HEK293 (cell line): ENCODE results near the gene CD96.

ENCODE experiments used
- MEIS1 ChIP-seq: sonication (generic); formaldehyde crosslinking; IDR thresholded peaks from 2 replicates; pipeline ENCODE4 v1.8.1; 2022; ENCODE audit warnings: missing genetic modification reagents, mild to moderate bottlenecking, borderline replicate concordance
- SCRT2 ChIP-seq: fragments of 450-650 bp; formaldehyde crosslinking; IDR thresholded peaks from 2 replicates; pipeline ENCODE4 v1.5.1; 2016; ENCODE audit warnings: missing biosample characterization, missing genetic modification characterization
- YY1 ChIP-seq: fragments of 450-650 bp; formaldehyde crosslinking; IDR thresholded peaks from 2 replicates; pipeline ENCODE4 v1.5.1; 2018; ENCODE audit warnings: missing biosample characterization, missing genetic modification characterization
- ZNF140 ChIP-seq: fragments of 450-650 bp; formaldehyde crosslinking; IDR thresholded peaks from 2 replicates; pipeline ENCODE4 v1.5.1; 2016; ENCODE audit warnings: missing biosample characterization, missing genetic modification characterization
- ZNF324 ChIP-seq: fragments of 450-650 bp; formaldehyde crosslinking; IDR thresholded peaks from 2 replicates; pipeline ENCODE4 v1.5.1; 2016; ENCODE audit warnings: missing biosample characterization, missing genetic modification characterization
- ZNF423 ChIP-seq: fragments of 450-650 bp; formaldehyde crosslinking; IDR thresholded peaks from 2 replicates; pipeline ENCODE4 v1.5.1; 2016; ENCODE audit warnings: missing biosample characterization, missing genetic modification characterization
- ZNF610 ChIP-seq: fragments of 450-650 bp; formaldehyde crosslinking; IDR thresholded peaks from 2 replicates; pipeline ENCODE4 v1.5.1; 2016; ENCODE audit warnings: missing biosample characterization, missing genetic modification characterization, borderline replicate concordance
- ZNF621 ChIP-seq: fragments of 450-650 bp; formaldehyde crosslinking; IDR thresholded peaks from 2 replicates; pipeline ENCODE4 v1.5.1; 2017; ENCODE audit warnings: missing biosample characterization, missing genetic modification characterization
- TF ChIP-seq, protein P1 (sequence below): fragments of 450-650 bp; formaldehyde crosslinking; IDR thresholded peaks from 2 replicates; pipeline ENCODE4 v1.5.1; 2016; ENCODE audit warnings: missing biosample characterization, missing genetic modification characterization
- TF ChIP-seq, protein P2 (sequence below): fragments of 450-650 bp; formaldehyde crosslinking; optimal IDR thresholded peaks from 2 replicates; pipeline ENCODE3; 2016; ENCODE audit warnings: missing biosample characterization, mild to moderate bottlenecking, missing genetic modification characterization

DNA sequence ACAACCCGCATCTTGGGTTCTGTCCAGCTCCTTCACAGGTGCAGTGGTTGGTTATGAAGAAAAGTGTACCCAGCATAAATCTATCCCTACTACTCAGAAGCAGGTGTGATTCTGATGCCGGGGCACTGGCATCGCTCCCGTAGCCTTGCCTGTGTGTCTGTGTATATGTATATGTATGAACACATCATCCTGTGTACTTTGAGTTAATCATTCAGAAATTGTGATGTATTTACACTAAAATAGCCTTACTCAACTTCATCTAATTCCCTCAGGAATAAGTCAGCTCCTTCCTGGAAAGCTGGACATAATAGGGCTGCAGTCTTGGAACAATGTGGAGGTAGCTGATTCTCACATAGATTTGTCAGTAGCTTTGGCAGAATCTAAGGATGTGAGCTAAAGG, 59.8 kb downstream of the CD96 start:
- no peak for TF ChIP-seq ZNF621
- TF ChIP-seq, protein P1, sequence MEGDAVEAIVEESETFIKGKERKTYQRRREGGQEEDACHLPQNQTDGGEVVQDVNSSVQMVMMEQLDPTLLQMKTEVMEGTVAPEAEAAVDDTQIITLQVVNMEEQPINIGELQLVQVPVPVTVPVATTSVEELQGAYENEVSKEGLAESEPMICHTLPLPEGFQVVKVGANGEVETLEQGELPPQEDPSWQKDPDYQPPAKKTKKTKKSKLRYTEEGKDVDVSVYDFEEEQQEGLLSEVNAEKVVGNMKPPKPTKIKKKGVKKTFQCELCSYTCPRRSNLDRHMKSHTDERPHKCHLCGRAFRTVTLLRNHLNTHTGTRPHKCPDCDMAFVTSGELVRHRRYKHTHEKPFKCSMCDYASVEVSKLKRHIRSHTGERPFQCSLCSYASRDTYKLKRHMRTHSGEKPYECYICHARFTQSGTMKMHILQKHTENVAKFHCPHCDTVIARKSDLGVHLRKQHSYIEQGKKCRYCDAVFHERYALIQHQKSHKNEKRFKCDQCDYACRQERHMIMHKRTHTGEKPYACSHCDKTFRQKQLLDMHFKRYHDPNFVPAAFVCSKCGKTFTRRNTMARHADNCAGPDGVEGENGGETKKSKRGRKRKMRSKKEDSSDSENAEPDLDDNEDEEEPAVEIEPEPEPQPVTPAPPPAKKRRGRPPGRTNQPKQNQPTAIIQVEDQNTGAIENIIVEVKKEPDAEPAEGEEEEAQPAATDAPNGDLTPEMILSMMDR = no peak
- TF ChIP-seq, protein P2, sequence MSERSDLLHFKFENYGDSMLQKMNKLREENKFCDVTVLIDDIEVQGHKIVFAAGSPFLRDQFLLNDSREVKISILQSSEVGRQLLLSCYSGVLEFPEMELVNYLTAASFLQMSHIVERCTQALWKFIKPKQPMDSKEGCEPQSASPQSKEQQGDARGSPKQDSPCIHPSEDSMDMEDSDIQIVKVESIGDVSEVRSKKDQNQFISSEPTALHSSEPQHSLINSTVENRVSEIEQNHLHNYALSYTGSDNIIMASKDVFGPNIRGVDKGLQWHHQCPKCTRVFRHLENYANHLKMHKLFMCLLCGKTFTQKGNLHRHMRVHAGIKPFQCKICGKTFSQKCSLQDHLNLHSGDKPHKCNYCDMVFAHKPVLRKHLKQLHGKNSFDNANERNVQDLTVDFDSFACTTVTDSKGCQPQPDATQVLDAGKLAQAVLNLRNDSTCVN (tag by site-specific recombination) = no peak
- TF ChIP-seq ZNF140 (tag by site-specific recombination) = no peak
- no peak for TF ChIP-seq SCRT2
- no peak for TF ChIP-seq ZNF324 (tag by site-specific recombination)
- no peak for TF ChIP-seq MEIS1 (CRISPR knock-in tag)
- no peak for TF ChIP-seq ZNF610
- no peak for TF ChIP-seq ZNF423
- no peak for TF ChIP-seq YY1 (tag by site-specific recombination)
